SK-N-MC (cell line): ENCODE data around the gene PPP1R17.

Experiments
- DNase-seq: peaks from one replicate; pipeline ENCODE4 v3.0.0-alpha.2; 2011; ENCODE audit warnings: low read depth, low spot score
- H3K27ac ChIP-seq: fragments of 200-600 bp; sonication (generic); 2 replicates; pipeline ENCODE4 v1.5.1; 2016; ENCODE audit warnings: mixed run types
- H3K36me3 ChIP-seq: fragments of 200-600 bp; sonication (generic); 2 replicates; pipeline ENCODE4 v1.6.1; 2017; ENCODE audit warnings: antibody characterized with exemption, low read length, mixed read lengths; ENCODE audit not compliant: insufficient read depth
- H3K4me3 ChIP-seq: fragments of 200-600 bp; sonication (generic); 2 replicates; pipeline ENCODE4 v1.5.1; 2016
- H3K9ac ChIP-seq: fragments of 200-600 bp; sonication (generic); 2 replicates; pipeline ENCODE4 v1.8.0; 2017; ENCODE audit warnings: mixed run types, mixed read lengths; ENCODE audit not compliant: insufficient read length
- H3K9me3 ChIP-seq: fragments of 200-600 bp; sonication (generic); 2 replicates; pipeline ENCODE4 v1.6.1; 2017; ENCODE audit warnings: low read depth, mild to moderate bottlenecking, antibody characterized with exemption, low read length, moderate library complexity, mixed read lengths
- EZH2 ChIP-seq: fragments of 200-600 bp; sonication (generic); IDR thresholded peaks from one replicate; pipeline ENCODE4 v1.6.1; 2017; ENCODE audit warnings: antibody characterized with exemption
- FOXP2 ChIP-seq: optimal IDR thresholded peaks from 2 replicates; pipeline ENCODE3; 2011; ENCODE audit warnings: mild to moderate bottlenecking, moderate library complexity; ENCODE audit not compliant: insufficient read depth; ENCODE audit errors: extremely low read length, control extremely low read depth
- POLR2AphosphoS5 ChIP-seq: IDR thresholded peaks from 2 replicates; pipeline ENCODE4 v1.6.1; 2012; ENCODE audit warnings: mild to moderate bottlenecking, low read depth, low read length, borderline replicate concordance

PPP1R17 gene

DNA sequence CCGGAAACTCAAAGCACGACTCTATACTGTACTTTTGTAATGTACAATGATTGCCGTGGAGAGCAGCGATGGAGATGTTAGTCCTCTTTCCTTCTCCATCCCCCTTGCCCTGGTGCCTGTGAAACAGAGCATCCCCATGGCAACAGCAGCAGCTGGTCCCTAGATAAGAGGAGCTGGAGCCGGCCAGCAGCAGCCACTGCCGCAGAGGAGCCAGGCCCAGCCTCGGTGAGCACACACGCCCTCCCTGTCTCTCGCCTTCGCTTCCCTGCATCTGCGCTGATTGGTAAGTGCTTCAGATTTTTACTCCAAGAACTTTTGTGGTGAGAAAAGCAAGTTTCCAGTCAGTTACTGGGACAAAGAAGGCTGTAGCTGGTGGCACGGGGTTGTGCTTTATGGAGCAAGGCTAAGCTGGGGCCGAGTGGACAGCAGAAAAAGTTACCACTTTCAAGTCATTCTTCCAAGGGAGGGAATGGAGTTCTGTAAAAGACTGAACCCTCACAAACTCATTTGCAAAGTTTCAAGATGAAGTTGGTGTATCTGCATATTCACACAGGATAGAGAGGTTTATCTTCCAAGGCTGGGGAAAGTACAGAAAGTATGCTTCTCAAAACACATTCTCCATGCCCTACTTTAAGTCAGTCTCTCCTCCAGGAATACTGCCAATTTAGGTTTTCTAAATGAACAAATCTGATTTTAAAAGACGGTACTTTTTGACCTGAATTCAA, at the start of gene PPP1R17:
Gene PPP1R17, plus strand, starts transcription at position 192 of the 725 bp plus-strand sequence. CDS start 5,227 bp downstream, outside the sequence.
- Histone ChIP-seq H3K27ac (no peak within 1 kb of the TSS), H3K9ac (no peak within 1 kb of the TSS), H3K4me3 (no peak within 1 kb of the TSS), H3K36me3 (no peaks in the 10 kb centered on the region), H3K9me3 (no peaks in the 10 kb centered on the region)
- TF ChIP-seq EZH2 (no peak), FOXP2 (no peak), POLR2AphosphoS5 (no peak)
- DNase-seq = no peak

DNA sequence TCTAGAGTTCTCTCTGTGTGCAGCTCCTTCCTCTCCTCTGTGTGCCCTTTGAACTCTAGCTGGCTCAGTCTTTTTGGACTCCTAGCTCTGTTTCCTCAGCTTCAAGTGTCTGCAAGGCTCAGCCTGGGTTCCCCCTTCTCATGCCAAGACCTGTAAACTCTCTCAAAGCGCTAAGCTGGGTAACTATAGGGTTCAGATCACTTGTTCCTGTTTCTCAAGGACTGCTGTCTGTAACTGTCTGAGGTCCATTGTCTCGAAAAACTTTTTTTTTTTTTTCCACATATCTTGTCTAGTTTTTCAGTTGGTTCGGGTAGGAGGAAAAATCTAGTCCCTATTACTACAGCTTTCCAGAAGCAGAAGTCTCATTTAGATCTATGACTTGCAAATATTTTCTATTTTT, 46.6 kb upstream of the PPP1R17 start:
- Histone ChIP-seq H3K9ac (no peak overlapping the region), H3K27ac (no peak overlapping the region), H3K9me3 (no peaks in the 10 kb centered on the region), H3K36me3 (no peaks in the 10 kb centered on the region), H3K4me3 (no peak overlapping the region)
- no peak for DNase-seq
- TF ChIP-seq EZH2 = no peak
- no peak for TF ChIP-seq FOXP2
- TF ChIP-seq POLR2AphosphoS5 = no peak

DNA sequence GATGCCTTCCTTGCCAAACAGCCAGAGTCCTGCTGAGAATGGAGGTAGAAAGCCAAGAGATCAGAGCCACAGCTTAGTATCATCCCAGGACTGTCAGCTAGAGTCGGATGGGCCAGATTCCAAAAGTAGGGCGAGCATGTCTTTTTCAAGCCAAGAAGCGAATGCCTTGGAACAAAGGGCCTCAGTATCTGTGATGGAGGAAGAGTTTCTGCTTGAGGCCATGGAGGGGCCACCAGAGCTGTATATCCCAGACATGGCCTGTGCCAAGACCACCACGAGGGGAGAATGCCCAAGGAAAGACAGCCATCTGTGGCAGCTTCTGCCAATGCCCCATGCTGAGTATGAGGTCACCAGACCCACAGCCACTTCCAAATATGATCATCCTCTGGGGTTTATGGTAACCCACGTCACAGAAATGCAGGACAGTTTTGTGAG, 44.3 kb upstream of the PPP1R17 start:
- no peak overlapping the region for H3K9ac ChIP-seq
- H3K27ac ChIP-seq = no peak overlapping the region
- no peak for TF ChIP-seq POLR2AphosphoS5
- no peaks in the 10 kb centered on the region for H3K9me3 ChIP-seq
- H3K36me3 ChIP-seq = no peaks in the 10 kb centered on the region
- DNase-seq = no peak
- no peak overlapping the region for H3K4me3 ChIP-seq

DNA sequence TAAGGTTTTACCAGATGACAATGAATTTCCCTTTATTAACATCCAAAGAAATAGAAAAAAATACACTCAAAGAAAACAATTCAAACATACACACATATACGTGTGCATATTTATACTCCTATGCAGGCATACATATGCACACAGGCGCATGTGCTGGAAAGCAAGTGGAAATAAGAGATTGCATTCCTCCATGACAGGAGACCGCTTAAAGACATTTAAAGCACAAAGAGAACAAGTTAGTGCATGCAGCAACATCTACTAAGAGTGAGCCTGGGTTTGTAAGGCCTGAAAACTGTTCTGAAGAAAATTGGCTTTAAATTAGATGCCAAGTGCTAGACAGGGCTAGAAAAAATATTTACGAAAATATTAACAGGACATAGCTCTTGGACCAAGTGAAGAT, 40.1 kb upstream of the PPP1R17 start:
- TF ChIP-seq POLR2AphosphoS5 (no peak), FOXP2 (no peak), EZH2 (no peak)
- Histone ChIP-seq H3K9me3 (no peaks in the 10 kb centered on the region), H3K4me3 (no peak overlapping the region), H3K9ac (no peak overlapping the region), H3K27ac (no peak overlapping the region), H3K36me3 (no peaks in the 10 kb centered on the region)
- DNase-seq = no peak

DNA sequence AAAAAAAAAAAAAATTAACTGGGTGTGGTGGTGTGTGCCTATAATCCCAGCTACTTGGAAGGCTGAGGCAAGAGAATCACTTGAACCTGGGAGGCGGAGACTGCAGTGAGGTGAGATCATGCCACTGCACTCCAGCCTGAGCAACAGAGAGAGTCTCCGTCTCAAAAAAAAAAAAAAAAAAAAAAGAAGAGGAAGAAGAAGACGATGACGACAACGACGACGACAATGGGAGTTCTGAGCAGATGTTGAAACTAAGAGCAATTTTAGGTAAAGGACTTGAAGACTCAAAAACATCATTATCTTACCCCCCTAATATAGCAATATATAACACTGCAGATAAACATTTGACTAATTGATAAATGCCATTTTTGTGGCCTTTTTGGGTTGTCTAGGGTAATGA, 39.5 kb upstream of the PPP1R17 start:
- DNase-seq = no peak
- Histone ChIP-seq H3K9me3 (no peaks in the 10 kb centered on the region), H3K4me3 (no peak overlapping the region), H3K27ac (no peak overlapping the region), H3K36me3 (no peaks in the 10 kb centered on the region), H3K9ac (no peak overlapping the region)
- TF ChIP-seq POLR2AphosphoS5 = no peak
- TF ChIP-seq FOXP2 = no peak
- no peak for TF ChIP-seq EZH2

DNA sequence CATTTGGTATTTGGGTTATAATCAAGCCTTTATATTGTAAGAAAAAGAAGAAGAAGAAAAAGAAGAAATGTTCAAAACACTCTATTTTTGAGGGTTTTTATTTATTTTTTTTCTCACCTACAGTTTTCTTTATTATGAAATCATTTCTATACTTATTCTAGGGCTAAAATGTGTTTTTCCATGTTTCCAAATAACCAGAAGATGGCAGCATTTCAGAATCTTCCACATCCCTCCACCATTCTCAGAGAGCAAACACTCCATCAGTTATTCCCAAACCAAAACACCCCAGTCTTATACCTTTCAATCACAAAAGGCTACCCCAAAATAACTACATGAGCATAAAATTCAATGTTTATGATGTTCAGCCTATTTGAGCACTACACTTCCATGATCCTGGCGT, 38.7 kb upstream of the PPP1R17 start:
- Histone ChIP-seq H3K9me3 (no peaks in the 10 kb centered on the region), H3K4me3 (no peak overlapping the region)
- DNase-seq = no peak

DNA sequence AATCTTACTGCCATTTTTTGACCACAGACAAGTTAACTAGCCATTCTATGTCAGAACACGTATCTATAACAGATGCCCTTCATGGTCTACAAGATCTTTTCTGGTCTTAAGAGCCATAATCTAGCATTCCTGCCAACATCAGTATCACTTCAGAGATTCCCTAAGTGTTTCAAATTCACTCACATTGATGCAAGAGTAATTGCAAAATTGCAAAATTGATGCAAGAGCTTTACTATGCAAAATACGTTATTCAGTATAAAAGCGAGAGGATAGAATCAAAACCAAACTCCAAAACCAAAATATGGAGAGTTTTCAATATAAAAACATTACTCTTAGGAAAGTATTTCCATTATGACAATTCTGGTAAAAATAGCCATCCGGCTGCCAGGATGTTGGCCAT, 38.1 kb upstream of the PPP1R17 start:
- no peaks in the 10 kb centered on the region for H3K36me3 ChIP-seq

More for the DNA sequence above, 38.7 kb upstream of the PPP1R17 start:
- H3K9ac ChIP-seq = no peak overlapping the region
- TF ChIP-seq EZH2 = no peak
- no peak for TF ChIP-seq POLR2AphosphoS5
- TF ChIP-seq FOXP2 = no peak
- H3K36me3 ChIP-seq = no peaks in the 10 kb centered on the region
- H3K27ac ChIP-seq = no peak overlapping the region

DNA sequence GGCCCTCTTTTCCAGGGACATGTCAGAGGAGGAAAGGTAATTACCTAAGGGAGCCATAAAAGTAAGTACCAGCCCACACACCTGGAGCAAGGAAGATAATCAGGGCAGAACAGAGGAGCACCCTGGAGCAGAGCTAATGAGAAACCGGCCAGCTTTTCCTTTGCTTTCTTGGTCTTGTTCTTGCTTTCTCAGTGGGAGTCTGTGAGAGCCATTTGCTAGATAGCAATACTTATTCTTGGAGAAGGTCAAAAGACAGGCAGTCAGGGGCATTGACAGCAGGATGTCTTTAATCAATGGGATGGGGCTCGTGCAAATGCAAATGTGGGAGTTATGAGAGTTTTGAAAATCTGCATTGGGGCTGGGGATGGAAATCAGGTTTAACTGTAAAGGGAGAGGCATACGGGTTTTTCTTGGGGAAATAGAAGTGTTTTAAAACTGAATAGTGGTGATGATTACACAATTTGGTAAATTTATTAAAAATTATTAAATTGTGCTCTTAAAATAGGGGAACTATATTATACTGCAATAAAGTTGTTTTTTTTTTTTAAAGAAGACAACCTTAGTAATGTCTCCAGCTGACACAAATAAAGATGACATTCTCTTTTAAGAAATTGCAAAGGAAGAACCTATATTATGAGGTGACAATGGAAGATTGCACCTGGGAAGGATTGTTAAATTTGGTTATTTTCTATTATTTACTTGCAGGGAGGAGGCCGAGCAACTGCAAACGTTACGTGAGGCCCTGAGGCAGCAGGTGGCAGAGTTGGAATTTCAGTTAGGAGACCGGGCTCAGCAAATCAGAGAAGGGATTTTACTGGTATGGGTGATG, 35.6 kb upstream of the PPP1R17 start:
- TF ChIP-seq POLR2AphosphoS5 (no peak), FOXP2 (no peak), EZH2 (no peak)
- H3K4me3 ChIP-seq = no peak overlapping the region
- DNase-seq = no peak
- no peak overlapping the region for H3K9ac ChIP-seq
- H3K9me3 ChIP-seq = no peaks in the 10 kb centered on the region
- H3K36me3 ChIP-seq = no peaks in the 10 kb centered on the region
- no peak overlapping the region for H3K27ac ChIP-seq

More for the DNA sequence above, 38.1 kb upstream of the PPP1R17 start:
- TF ChIP-seq FOXP2 (no peak), EZH2 (no peak), POLR2AphosphoS5 (no peak)
- Histone ChIP-seq H3K4me3 (no peak overlapping the region), H3K9ac (no peak overlapping the region), H3K27ac (no peak overlapping the region), H3K9me3 (no peaks in the 10 kb centered on the region)
- DNase-seq = no peak
